HG03103 (cell line): Measurements from ENCODE around the gene KCTD5.
"Not testable (repeated sequence)": the region's sequence is repeated elsewhere in the genome, so short reads cannot be mapped to it uniquely, and the experiment has no call there.

ENCODE experiments used
- ATAC-seq: cut with Tn5 transposase; IDR thresholded peaks from one replicate; pipeline ENCODE4 v1.9.1; 2021; ENCODE audit warnings: low read depth; ENCODE audit not compliant: unreplicated experiment

Gene KCTD5

DNA sequence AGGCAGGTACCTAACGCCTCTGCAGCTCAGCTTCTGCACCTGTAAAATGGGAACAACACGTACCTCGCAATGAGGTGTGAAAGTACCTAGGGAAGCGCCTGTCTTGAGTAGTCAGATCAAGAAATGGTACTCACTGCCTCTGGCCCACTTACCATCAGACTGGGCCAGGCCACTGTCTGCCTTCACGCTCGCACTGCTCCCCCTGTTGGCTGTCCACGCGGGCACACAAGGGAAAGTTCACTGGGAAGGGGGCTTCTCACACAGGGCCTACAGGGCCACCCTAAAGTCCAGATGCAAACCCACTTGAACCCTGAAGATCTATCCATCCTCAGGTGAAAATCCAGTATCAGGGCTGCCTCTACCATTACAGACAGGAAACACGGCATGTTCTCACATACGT is 11.1 kb upstream of the KCTD5 start:
- not testable (repeated sequence) for ATAC-seq

DNA sequence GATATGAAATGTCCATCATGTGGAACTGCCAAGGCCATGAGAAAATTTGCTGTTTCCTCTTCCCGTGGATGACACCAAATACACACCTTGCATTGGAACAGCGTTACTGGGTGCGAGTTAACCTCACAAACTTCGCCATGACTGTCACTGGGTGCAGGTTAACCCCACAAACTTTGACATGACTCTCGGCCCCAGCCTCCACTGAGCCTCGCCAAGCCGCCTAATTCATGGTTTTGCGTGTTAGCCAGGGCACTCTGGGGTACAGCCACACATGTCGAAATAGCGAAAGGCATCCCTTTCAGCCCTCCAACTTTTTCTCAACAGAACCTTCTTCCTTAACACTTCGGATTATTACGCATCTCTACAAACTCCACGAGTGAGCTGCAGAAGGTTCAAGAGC is 10.6 kb upstream of the KCTD5 start:
- ATAC-seq, result no peak

DNA sequence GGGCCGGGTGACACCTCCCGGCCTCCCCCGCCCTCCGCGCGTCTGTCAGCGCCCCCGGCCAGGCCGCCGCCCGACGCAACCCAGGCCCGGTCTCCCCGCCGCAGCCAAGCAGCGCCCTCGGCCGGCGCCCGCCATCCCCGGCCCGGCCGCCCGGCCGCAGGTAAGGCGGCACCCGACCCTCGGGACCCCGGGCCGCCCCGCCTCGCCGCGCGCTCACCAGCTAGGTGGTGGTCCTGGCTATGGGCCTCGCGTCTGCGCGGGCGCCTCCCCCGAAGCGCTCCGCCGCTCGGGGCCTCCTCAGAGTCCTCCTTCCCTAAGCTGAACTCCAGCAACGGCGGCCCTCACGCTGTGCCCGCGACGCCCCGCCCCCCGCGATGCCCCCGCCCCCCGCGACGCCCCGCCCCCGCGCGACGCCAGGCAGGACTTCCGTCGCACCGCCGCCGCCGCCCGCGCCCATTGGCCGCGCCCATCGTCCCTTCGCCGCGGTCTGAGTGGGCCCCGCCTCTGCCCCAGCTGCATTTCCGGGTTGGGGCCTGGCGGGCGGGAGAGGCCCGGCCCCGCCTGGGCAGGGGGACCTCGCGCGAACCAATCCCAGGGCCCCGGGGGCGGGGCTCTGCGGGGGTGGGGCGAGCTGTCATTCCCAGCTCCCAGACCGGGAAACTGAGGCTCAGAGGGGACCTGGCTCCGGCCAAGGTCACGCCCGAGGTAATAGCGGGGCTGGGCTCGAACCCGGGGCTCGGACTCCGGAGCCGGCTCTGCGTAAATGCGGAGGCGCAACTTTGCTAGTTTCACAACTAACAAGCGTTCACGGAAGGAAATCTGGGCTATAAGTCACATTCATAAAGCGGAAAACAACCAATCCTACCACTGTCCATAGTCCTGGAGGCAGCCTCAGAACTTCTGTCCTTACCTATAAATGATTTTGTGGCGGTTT is 9.0 kb upstream of the KCTD5 start:
- ATAC-seq, result peak; percentile 72

DNA sequence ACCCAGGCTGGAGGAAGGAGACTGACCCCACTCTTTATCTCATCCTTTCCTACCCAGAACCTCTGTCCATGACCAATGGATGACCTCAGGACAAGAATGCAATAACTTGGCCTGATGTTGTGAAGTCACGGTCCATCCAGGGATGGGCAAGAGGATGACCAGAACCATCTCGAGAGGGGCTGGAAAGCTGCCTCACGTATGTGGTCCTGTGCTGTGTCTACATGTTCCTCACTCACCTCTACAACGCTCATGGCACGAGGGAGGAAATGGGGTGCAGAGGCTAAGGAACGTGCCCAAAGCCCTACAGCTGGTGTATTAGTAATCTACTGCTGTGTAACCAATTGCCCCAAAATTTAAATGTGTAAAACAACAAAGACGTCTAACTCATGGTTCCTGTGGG is 7.3 kb upstream of the KCTD5 start:
- no peak for ATAC-seq

DNA sequence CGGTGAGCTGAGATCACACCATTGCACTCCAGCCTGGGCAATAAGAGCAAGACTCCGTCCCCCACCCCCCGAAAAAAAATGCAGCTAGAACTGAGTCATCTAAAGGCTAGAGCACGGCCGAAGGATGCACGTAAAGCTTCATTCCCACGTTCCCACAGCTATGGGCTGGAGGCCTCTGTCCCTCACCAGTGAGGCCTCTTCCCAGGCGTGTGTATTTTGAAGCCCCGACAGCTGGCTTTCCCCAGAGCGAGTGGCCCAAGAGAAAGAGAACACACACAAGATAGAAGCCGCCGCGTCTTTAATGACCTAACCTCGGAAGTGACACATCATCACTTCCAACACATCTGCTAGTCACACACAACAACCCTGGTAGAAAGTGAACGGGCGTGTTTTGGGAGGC is 6.6 kb upstream of the KCTD5 start:
- ATAC-seq, result no peak

DNA sequence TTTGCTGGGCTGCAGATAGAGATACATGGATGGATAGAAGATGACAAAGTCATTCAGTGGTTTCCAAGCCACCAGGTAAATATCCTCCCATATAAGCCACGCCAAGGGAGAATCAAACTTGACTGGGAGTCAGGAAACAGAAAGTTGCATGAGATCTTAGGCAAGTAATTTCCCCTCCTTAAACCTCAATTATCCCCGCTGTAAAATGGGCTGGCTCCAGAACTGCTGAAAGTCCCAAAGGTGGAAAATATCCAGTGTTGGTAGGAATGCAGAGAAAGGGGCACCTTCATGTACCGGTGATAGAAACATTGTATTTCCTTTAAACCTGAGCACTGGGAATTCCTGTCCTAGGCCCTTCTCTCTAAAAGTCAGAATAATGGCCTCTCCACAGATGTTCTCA is 5.4 kb upstream of the KCTD5 start:
- not testable (repeated sequence) for ATAC-seq

DNA sequence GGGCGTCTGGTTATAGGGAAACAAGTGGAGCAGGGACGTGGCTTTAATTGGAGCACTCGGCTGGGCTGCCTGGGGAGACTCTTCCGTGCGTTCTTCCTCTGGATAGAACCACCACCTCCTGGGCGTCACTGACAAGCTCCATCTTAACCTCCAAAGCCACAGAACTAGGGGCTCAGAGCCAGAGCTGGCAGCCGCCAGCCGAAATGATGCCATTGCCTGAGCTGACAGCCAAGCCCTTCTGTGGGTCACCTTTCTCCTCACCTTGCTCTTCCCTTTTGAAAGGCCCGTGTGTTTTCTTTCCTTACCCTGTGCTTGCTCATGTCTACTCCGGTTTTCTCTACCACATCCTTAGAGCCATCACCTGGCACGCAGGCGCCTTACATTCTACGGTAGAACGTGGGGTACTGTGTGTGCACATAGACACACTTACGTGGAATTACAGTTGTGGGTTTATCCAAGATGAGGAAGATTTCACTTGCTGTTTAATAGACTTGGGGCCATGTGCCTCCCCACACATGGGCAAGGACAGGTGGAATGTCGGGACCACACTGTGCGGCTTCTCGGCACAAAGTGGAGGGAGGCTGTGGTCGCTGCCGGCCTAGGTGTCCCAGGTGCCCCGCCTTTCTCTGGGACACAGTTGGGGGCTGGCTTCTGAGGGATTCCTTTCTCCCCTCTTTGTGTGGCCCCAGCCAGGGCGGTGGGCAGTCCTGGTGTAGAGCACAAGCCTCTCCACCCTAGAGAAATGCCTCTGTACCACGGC is 3.9 kb upstream of the KCTD5 start:
- ATAC-seq, result not testable (repeated sequence)

DNA sequence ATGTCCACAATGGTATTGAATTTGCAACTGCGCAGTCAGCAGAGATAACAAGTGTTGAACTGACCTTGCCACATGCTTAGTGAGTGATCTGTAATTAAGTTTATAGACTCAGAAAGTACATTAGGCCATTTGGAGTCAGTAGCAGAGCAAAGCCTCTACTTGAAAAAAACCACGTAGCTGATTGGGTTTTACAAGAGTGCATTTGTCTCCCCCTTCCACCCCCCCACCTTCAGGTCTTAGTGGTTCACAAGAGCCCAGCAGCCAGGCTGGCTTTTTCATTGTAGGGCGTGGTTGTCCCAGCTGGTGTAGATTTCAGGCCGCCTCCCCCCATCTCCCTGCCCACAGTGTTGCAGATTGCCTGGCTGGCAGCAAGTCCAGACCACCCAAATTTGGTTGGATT is 2.4 kb upstream of the KCTD5 start:
- not testable (repeated sequence) for ATAC-seq

DNA sequence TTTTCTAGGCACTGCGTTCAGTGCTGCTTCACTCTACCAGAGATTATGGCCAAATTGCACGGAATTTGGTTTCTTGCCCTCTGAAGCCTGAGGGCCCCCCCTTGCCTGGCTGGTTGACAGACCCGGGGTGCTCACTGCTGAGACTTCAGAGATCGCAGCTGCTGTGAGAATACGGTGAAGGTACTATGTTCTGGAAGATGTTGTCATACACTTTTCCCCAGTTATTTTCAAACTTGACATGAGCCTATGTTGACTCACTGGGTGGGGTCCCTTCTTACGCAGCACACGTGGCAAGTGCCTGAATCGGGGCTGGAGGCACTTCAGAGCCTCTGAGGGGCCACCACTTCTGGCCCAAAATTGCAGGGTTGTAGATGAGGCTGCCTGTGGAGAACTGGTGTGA is 2.0 kb upstream of the KCTD5 start:
- not testable (repeated sequence) for ATAC-seq

DNA sequence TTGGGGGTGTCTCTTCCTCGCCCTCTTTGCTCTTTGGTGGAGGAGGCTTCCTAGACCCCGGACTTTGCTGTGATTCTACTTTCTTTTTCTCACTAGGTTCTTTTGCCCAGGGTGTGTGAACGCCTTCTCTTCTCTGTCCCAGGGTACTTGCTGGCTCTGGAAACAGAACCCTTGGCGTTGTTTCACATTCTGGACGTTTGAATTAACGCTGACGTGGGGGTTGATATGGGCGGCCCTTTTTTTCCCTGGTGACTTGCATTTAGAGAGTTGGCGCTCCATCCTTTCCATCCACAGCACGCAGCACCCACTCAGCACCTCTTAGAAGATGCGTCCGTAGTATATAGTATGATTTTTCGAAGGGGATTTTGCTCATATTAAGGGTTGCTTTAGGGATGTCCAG is 718 bp downstream of the KCTD5 start:
- not testable (repeated sequence) for ATAC-seq

DNA sequence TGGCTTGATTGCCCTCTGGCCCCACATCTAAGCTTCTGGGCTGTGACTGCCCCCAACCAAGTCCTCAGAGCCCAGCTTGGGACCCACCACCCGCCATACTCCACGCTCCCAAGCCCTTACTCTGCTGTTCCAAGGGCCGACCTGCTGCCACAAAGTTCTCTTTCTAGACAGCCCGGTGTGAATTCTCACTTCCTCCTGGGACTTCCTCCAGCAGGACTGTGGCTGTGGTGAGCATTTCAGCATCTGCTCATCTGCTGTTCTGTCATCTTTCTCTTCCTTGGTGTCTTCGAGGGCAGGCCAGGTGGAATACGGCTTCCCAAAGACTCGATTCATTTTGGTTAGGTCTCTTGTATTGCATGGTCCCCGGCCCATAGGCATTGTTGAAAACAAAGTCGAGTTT is 3.8 kb downstream of the KCTD5 start:
- not testable (repeated sequence) for ATAC-seq

DNA sequence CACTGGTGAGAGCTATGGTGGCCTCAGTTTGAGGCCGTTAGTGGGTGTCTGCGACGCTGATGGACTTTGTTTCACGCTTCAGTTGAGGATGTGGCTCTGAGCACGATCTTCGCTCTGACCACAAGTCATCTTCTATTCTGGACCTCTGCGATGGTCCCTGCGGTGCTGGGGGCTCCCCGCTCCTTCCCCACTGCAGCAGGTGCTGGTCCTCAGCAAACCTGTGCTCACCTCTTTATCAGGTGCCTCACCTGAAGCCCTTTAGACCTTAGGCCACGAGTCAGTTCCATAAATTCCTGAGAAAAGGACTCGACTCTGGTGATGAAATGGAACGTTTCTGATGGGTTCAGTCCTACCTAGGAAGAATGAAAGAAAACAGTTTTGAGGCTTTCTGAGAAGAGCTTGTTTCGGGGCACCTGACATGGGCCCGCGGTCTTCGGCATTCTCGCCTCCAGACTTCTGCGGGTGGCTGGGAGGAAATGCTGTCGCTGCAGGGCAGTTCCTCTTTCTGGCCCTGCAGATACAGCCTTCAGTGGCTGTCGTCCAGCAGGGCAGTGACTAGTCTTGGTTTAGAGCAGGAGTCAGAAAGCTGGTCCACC is 4.7 kb downstream of the KCTD5 start:
- no peak for ATAC-seq

DNA sequence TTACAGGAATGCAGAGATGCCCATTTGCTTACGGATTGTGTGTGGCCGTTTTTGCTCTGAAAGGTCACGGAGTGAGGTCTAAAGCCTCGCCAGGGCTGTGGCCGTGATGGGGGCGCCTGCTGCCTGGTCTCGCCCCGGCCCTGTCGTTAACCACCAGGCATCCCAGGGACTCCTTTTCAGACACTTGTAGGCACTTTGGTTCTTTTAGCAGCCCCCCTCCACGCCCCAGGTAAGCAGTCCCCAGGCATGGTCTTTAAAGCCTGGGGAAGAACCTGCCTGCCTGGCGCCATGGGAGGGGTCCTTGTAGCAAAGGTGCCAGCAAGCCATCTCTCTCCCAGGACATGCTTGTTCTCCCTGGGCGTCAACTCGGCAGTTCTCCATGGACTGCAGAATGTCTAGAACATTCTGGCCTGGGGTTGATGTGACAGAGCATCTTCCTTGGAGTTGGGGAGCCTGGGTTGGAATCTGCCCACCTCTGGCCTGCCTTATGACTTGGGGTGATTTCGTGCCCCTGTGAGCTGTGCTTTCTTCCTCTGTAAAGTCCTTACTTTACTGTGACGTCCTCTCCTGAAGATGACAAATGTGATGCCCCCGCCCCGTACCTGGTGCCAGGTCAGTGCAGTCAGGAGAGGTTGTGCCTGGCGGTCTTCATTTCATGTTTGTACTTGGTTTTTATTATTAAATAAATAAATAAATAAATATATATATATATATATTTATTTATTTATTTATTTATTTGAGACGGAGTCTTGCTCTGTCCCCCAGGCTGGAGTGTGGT is 5.4 kb downstream of the KCTD5 start:
- ATAC-seq, result no peak

DNA sequence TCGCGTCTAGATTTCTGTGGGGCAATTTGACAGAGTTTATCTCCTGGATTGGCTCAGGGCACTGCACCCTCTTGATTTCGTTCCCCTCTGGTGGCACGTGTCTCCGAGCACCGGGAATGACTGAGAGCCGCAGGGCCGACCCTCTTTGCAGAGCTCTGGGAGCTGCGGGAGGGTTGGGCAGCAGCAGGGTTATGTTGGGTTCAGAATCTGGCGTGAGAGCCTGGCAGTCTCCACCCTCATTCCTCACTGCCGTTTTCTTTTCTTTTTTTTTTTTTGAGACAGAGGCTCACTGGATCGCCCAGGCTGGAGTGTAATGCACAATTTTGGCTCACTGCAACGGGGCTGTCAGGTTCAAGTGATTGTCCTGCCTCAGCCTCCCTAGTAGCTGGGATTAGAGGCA is 7.1 kb downstream of the KCTD5 start:
- not testable (repeated sequence) for ATAC-seq

DNA sequence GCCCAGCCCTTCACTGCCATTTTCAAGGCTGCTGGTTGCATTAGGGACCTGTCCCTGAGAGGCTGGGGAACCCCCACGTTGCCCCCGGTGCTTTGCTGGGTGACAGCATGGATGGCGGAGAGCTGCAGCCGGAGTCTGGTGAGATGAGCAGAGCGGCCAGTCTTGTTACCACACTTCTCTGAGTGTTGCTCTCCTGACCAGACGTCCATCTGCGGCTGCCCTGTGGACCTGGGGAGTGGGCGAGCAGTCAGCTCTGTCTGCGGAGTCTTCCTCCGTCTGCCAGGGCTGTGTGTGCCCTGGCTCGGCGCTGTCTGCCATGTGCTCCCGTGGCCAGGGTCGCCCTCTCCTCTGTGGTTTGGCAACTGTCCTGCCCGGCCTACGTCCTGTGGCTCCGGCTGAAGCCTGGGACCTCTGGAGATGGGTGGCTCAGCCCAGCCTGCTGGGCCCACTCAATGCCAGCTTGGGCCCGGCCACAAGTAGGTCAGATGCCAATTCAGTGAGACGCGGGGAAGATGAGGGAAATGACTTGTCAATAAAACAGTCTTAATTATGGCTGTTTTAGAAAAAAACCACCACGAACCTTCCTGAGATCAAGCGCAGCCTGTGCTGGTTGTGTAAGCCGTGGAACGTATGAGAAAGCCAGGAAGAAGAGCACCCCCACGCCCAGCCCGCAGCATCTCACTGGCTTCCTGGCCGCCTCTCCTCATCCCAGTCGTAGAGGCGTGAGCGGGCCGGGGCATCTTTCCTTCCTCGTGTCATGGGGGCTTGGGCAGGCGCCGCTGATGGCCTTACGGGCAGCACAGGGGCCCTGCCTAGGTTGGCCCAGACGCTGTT is 7.9 kb downstream of the KCTD5 start:
- no peak for ATAC-seq

DNA sequence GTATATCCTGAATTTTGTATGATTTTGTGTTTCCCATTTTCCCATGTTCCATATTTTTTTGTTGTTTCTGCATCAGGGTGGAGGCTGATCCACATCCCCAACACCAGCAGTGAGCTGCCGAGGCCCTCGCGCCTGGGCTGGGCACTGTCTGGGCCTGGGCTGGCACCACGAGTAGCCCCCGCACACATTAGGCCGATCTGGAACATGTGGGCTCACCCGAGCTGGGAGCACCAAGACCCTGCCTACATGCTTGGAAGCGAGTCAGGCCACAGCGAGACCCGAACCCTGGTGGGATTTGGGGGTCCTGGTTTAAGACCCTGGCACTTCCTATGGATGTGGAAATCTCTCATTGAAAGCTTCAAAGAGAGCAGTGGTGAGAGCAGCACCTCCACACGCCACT is 8.5 kb downstream of the KCTD5 start:
- ATAC-seq, result no peak

DNA sequence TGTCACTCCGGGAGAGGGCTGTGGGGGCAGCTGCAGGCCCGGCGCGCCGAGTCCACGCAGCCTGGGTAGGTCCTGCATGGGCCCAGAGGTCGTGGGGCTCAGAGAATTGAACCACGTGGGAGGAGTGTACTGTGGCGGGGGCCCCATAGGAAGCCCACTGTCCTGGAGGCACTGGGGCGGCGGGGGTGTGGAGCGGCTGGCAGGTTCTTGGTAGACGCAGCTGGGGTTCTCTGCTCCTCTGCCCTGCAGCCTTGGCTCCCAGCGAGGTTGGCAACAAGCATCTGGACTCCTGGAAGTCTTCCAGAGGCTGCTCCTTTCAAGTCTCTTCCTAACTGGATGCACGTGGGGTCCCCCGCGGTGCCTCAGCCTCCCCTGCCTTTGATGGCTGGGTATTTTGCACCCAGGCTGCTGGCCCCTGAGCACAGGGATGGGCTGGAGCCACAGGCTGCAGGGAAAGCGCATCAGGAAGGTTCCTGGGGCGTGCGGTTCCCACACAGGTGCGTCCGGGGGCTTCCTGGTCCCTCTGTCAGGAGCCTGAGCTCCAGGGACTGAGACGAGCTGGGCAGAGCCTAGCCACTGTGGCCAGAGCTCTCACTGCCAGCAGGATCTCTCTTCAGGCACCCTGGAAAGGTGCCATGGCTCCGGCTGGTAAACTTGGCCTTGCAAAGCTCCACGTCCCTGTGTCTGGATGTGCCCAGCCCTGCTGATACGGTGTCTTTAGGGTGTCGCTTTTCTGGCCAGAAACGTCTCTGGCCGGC is 9.3 kb downstream of the KCTD5 start:
- ATAC-seq, result no peak

DNA sequence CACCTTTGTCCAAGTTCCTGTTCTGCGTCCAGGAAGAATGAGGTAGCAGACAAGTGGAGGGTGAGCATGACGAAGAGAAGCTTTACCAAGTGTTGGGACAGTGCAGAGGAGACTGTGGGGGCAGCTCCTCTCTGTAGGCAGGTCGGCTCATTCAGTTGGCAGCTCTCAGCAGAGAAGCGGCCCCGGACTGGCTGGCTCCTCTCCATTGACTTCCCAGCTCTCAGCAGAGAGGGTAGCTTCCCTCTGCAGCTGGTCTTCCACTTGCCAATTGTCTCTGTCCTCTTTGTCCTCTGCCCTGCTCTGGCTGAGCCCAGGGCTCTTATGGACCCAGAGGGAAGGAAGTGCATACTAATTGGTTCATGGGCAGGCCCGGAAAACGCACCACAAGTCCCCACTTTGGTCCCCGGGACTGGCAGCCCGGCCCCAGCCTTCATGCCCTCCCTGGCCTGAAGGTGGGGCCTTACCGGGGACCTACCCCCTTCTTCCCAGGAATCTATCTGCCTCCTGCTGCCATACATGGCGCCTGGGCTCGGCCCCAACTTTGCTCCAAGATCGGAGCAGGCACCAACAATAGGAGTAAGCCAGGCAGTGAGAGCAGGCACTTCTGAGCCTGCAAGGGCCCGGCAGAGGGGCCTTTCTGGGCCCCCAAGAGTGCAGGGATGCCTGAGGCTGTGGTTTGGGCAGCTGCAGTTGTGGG is 10.1 kb downstream of the KCTD5 start:
- ATAC-seq, result no peak
